ENCODE data around the gene BEST4. TPM values are rescaled to one million over a fixed set of nuclear protein-coding genes. Genes with fewer than 3 reads are reported as not detected.

Gene BEST4
- total and polyA plus RNA-seq, 2 donors: 0.28 to 1.3 TPM

GRCh38 chr1:44792736-44793502 lies 4.9 kb upstream of the BEST4 start:
- no peaks in the 10 kb centered on the region for H3K27me3 ChIP-seq (ENCODE audit: control insufficient read depth in 2 of 2, insufficient read depth in 1 of 2, low read length in 1 of 2)
- WGBS: 94% methylated on average over 9 of the region's 9 CpGs
- DNase-seq (ENCODE audit: low read depth in 6 of 9, low spot score in 9 of 9): no peak
- no peak overlapping the region for H3K4me3 ChIP-seq (ENCODE audit: low read length in 2 of 2)
- H3K4me1 ChIP-seq (ENCODE audit: control insufficient read depth in 2 of 2, insufficient read depth in 2 of 2, low read length in 2 of 2): no peaks in the 10 kb centered on the region
- H3K36me3 ChIP-seq (ENCODE audit: control insufficient read depth in 2 of 2, insufficient read depth in 2 of 2, low read length in 1 of 2): no peaks in the 10 kb centered on the region
- H3K9me3 ChIP-seq (ENCODE audit: control insufficient read depth in 2 of 2, insufficient read depth in 1 of 2, low read length in 1 of 2): no peaks in the 10 kb centered on the region
- H3K27ac ChIP-seq (ENCODE audit: low read depth in 1 of 2, low read length in 1 of 2): no peak overlapping the region

DNA sequence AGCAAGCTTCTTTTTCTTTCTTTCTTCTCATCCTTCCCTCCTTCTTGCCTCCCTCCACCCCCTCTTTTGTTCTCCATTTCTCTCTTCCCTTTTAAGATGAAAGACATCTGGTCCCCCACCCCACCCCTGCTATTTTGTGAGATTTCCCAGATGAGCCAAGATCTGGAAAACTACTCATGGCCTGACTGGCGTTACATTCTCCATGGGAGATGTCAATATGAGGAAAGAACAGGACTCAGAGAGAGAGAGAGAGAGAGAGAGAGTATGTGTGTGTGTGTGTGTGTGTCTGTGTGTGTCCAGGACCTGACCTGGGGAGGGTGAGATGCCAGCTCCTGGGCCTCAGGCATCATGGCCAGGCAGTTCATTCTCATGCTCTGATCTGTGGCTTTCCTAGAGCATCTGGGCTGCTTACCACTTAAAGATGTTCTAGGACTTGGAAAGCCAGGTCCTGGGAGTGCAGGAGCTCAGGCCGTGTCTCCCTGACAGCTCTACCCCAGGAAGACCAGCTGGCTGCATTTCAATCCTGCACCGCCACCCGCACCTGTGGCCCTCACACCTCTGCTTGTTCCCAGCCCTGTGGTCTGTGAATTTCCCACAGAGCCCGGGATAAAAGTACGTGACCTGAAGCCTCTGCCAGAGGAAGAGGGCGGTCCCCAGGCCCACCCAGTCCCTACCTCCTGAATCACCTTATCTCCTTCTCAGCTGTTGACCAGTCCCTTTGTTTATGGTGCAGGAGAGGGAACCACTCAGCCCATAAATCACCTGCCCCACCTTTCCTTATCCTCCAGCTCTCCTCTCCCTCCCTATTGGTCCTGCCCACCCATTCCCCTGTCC lies 3.2 kb upstream of the BEST4 start:
- Histone ChIP-seq H3K36me3 (ENCODE audit: control insufficient read depth in 2 of 2, insufficient read depth in 2 of 2, low read length in 1 of 2) (no peaks in the 10 kb centered on the region), H3K4me1 (ENCODE audit: control insufficient read depth in 2 of 2, insufficient read depth in 2 of 2, low read length in 2 of 2) (peaks cover 0 to 5% of the 10 kb centered on the region in 2 donors), H3K27me3 (ENCODE audit: control insufficient read depth in 2 of 2, insufficient read depth in 1 of 2, low read length in 1 of 2) (peaks cover 0 to 3% of the 10 kb centered on the region in 2 donors), H3K4me3 (ENCODE audit: low read length in 2 of 2) (no peak overlapping the region), H3K27ac (ENCODE audit: low read depth in 1 of 2, low read length in 1 of 2) (peak overlapping the region in 1 of 2 donors; percentile 18), H3K9me3 (ENCODE audit: control insufficient read depth in 2 of 2, insufficient read depth in 1 of 2, low read length in 1 of 2) (no peaks in the 10 kb centered on the region)
- DNase-seq (ENCODE audit: low read depth in 6 of 9, low spot score in 9 of 9): no peak
- 84% methylated on average over 7 of the region's 7 CpGs for WGBS

- WGBS: 96% methylated on average over 10 of the region's 10 CpGs
- H3K27ac ChIP-seq (ENCODE audit: low read depth in 1 of 2, low read length in 1 of 2): no peak overlapping the region
- peaks cover 0 to 3% of the 10 kb centered on the region in 2 donors for H3K27me3 ChIP-seq (ENCODE audit: control insufficient read depth in 2 of 2, insufficient read depth in 1 of 2, low read length in 1 of 2)
- H3K9me3 ChIP-seq (ENCODE audit: control insufficient read depth in 2 of 2, insufficient read depth in 1 of 2, low read length in 1 of 2): no peaks in the 10 kb centered on the region
- DNase-seq (ENCODE audit: low read depth in 6 of 9, low spot score in 9 of 9): no peak
- peaks cover 18 to 30% of the 10 kb centered on the region in 2 donors for H3K4me1 ChIP-seq (ENCODE audit: control insufficient read depth in 2 of 2, insufficient read depth in 2 of 2, low read length in 2 of 2)
- H3K4me3 ChIP-seq (ENCODE audit: low read length in 2 of 2): no peak overlapping the region
- no peaks in the 10 kb centered on the region for H3K36me3 ChIP-seq (ENCODE audit: control insufficient read depth in 2 of 2, insufficient read depth in 2 of 2, low read length in 1 of 2)
Observed at GRCh38 chr1:44787506-44787905, 464 bp downstream of the BEST4 start.

DNA sequence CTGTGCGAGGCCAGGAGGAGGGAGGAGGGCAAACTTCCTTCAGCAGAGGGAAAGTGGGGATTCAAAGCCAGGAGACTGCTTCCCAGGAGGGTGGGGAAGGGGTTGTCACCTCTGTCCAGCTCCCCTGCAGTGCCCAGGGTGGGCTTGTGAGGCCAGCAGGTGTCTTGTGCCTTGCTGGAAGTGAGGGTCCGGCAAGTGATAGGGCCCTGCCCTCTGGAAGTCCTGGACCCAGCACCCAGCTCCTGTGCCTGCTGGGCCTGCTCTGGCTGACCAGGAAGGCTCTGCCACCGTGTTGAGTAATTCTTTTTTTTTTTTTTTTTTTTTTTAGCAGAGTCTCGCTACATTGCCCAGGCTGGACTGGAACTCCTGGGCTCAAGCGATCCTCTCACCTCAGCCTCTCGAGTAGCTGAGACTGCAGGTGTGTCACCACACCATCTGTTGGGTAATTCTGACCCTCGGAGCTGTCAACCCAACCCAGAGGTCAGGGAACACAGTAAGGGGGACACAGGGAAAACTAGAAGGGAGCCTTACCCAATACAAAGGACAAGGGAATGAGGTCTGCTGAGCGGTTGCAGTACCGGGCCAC lies 1.0 kb downstream of the BEST4 start:
- no peaks in the 10 kb centered on the region for H3K9me3 ChIP-seq (ENCODE audit: control insufficient read depth in 2 of 2, insufficient read depth in 1 of 2, low read length in 1 of 2)
- WGBS: 88% methylated on average over 9 of the region's 9 CpGs
- H3K27me3 ChIP-seq (ENCODE audit: control insufficient read depth in 2 of 2, insufficient read depth in 1 of 2, low read length in 1 of 2): peaks cover 0 to 3% of the 10 kb centered on the region in 2 donors
- peak overlapping the region in 1 of 2 donors; percentile 39 for H3K4me3 ChIP-seq (ENCODE audit: low read length in 2 of 2)
- H3K27ac ChIP-seq (ENCODE audit: low read depth in 1 of 2, low read length in 1 of 2): peak overlapping the region in 1 of 2 donors; percentile 58
- H3K36me3 ChIP-seq (ENCODE audit: control insufficient read depth in 2 of 2, insufficient read depth in 2 of 2, low read length in 1 of 2): peaks cover 0 to 3% of the 10 kb centered on the region in 2 donors
- peaks cover 18 to 30% of the 10 kb centered on the region in 2 donors for H3K4me1 ChIP-seq (ENCODE audit: control insufficient read depth in 2 of 2, insufficient read depth in 2 of 2, low read length in 2 of 2)
- no peak for DNase-seq (ENCODE audit: low read depth in 6 of 9, low spot score in 9 of 9)

DNA sequence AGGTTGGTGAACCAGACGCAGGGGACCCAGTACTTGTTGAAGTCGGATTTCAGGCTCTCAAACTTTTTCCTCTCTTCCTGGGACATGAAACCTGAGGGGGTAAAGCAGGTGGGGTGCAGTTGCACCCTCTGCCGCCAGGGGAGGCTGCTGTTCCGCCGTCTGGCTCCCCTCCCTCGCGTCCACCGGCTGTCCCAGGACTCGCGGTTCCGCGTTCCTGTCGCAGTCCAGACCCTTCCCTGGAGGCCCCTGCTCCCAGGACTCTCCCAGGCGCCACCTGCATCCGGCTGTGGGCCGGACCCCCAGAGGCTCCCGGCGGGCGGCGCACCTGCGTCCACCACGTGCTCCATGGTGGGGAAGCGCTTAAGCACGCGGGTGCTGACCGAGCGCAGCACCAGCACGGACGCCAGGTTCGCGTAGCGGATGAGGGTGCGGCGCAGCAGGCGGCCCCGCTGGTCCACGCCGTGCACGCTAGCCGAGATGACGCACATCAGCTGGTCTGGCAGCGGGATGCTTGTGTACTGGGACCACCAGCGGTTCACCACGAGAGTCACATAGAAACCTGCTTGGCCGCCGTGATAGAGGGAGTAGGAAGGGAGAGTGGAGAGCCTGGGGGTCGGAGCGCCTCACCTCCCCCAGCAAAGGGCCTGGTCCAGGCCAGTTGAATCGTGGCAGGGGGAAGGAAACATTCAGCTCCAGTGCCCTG lies 1.7 kb downstream of the BEST4 start:
- peak overlapping the region in 1 of 2 donors; percentile 58 for H3K27ac ChIP-seq (ENCODE audit: low read depth in 1 of 2, low read length in 1 of 2)
- 8% methylated on average over 49 of the region's 49 CpGs for WGBS
- DNase-seq (ENCODE audit: low read depth in 6 of 9, low spot score in 9 of 9): peak in 6 of 9 donors; percentile 50 to 86 (median 71)

DNA sequence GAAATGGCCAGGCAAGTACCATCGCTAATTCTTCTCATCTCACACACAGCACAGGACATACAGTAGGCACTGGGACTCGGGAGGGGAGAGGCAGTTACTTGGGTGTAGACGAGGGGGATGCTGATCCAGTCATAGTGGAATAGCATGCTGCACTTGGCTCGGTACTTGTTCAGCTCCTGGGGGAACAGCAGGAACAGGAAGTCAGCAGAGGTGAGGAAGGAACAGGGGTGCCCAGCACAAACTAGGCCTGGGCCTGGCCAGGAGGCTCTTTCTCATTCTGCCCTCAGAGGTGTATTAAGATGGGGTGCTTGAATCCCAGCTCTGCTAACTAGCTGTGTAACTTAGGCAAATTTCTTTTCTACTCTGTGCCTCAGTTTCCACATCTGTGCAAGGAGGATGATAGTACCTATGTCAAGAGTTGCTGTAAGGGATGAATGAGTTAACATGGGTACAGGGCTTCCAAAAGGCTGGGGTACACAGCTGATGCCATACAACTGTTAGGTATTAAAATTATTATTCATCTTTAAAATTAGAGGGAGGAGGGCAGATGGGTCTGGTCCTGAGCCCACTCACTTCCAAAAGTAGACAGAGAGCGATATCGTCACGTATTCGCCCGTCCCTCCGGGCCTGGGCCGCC lies 2.4 kb downstream of the BEST4 start:
- Histone ChIP-seq H3K27ac (ENCODE audit: low read depth in 1 of 2, low read length in 1 of 2) (no peak overlapping the region), H3K9me3 (ENCODE audit: control insufficient read depth in 2 of 2, insufficient read depth in 1 of 2, low read length in 1 of 2) (no peaks in the 10 kb centered on the region), H3K4me1 (ENCODE audit: control insufficient read depth in 2 of 2, insufficient read depth in 2 of 2, low read length in 2 of 2) (peaks cover 18 to 30% of the 10 kb centered on the region in 2 donors), H3K36me3 (ENCODE audit: control insufficient read depth in 2 of 2, insufficient read depth in 2 of 2, low read length in 1 of 2) (peaks cover 8 to 13% of the 10 kb centered on the region in 2 donors), H3K4me3 (ENCODE audit: low read length in 2 of 2) (peak overlapping the region; percentile 39 to 45), H3K27me3 (ENCODE audit: control insufficient read depth in 2 of 2, insufficient read depth in 1 of 2, low read length in 1 of 2) (peaks cover 0 to 3% of the 10 kb centered on the region in 2 donors)
- WGBS: 34% methylated on average over 11 of the region's 11 CpGs
- DNase-seq (ENCODE audit: low read depth in 6 of 9, low spot score in 9 of 9): no peak

More for the DNA sequence above, 1.7 kb downstream of the BEST4 start:
- Histone ChIP-seq H3K9me3 (ENCODE audit: control insufficient read depth in 2 of 2, insufficient read depth in 1 of 2, low read length in 1 of 2) (no peaks in the 10 kb centered on the region), H3K4me1 (ENCODE audit: control insufficient read depth in 2 of 2, insufficient read depth in 2 of 2, low read length in 2 of 2) (peaks cover 18 to 30% of the 10 kb centered on the region in 2 donors), H3K27me3 (ENCODE audit: control insufficient read depth in 2 of 2, insufficient read depth in 1 of 2, low read length in 1 of 2) (peaks cover 0 to 3% of the 10 kb centered on the region in 2 donors), H3K4me3 (ENCODE audit: low read length in 2 of 2) (peak overlapping the region; percentile 39 to 45), H3K36me3 (ENCODE audit: control insufficient read depth in 2 of 2, insufficient read depth in 2 of 2, low read length in 1 of 2) (peaks cover 2 to 9% of the 10 kb centered on the region in 2 donors)

DNA sequence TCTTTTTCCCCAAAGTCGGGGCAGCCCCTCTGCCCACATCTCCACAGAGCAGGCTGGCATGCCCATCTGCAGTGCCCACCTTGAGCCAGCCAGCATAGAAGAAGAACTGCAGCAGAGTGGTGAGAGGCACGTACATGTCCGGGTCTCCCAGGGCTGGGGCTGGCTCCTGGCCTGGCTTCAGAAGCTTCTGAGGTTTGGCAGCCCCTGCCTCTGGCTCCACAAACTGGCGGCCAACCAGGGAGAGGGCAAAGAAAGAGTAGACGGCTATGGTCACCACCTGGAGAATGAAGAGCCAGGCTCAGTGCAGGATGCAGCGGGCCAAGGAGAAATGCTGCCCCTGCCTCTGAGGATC lies 3.0 kb downstream of the BEST4 start:
- H3K9me3 ChIP-seq (ENCODE audit: control insufficient read depth in 2 of 2, insufficient read depth in 1 of 2, low read length in 1 of 2): no peaks in the 10 kb centered on the region
- peaks cover 0 to 3% of the 10 kb centered on the region in 2 donors for H3K27me3 ChIP-seq (ENCODE audit: control insufficient read depth in 2 of 2, insufficient read depth in 1 of 2, low read length in 1 of 2)
- WGBS: 88% methylated on average over 6 of the region's 6 CpGs
- DNase-seq (ENCODE audit: low read depth in 6 of 9, low spot score in 9 of 9): no peak
- H3K4me3 ChIP-seq (ENCODE audit: low read length in 2 of 2): no peak overlapping the region
- no peak overlapping the region for H3K27ac ChIP-seq (ENCODE audit: low read depth in 1 of 2, low read length in 1 of 2)
- peaks cover 11 to 19% of the 10 kb centered on the region in 2 donors for H3K36me3 ChIP-seq (ENCODE audit: control insufficient read depth in 2 of 2, insufficient read depth in 2 of 2, low read length in 1 of 2)
- H3K4me1 ChIP-seq (ENCODE audit: control insufficient read depth in 2 of 2, insufficient read depth in 2 of 2, low read length in 2 of 2): peaks cover 18 to 30% of the 10 kb centered on the region in 2 donors
